Gastrocnemius medialis (tissue), 4 donors: ENCODE results near the gene TNFSF13.

Experiments used
- POLR2A ChIP-seq, 2 donors: fragments of 450-650 bp; IDR thresholded peaks; one replicate each; pipeline ENCODE4 v1.6.1; 2017; ENCODE audit warnings: antibody characterized with exemption in 2 of 2, mild to moderate bottlenecking in 2 of 2, moderate library complexity in 2 of 2
- TF ChIP-seq, protein P1 (sequence below), 5 experiments: fragments of 450-650 bp in 3 of 5; fragments of 200-600 bp in 2 of 5; sonication (generic) in 2 of 5; IDR thresholded peaks in 4 of 5; conservative IDR thresholded peaks in 1 of 5; 1 replicate in 4 of 5; 2 replicates in 1 of 5; pipeline ENCODE4 v1.5.1; 2016 to 2019; ENCODE audit warnings: antibody characterized with exemption in 5 of 5, mild to moderate bottlenecking in 3 of 5, moderate library complexity in 3 of 5

DNA sequence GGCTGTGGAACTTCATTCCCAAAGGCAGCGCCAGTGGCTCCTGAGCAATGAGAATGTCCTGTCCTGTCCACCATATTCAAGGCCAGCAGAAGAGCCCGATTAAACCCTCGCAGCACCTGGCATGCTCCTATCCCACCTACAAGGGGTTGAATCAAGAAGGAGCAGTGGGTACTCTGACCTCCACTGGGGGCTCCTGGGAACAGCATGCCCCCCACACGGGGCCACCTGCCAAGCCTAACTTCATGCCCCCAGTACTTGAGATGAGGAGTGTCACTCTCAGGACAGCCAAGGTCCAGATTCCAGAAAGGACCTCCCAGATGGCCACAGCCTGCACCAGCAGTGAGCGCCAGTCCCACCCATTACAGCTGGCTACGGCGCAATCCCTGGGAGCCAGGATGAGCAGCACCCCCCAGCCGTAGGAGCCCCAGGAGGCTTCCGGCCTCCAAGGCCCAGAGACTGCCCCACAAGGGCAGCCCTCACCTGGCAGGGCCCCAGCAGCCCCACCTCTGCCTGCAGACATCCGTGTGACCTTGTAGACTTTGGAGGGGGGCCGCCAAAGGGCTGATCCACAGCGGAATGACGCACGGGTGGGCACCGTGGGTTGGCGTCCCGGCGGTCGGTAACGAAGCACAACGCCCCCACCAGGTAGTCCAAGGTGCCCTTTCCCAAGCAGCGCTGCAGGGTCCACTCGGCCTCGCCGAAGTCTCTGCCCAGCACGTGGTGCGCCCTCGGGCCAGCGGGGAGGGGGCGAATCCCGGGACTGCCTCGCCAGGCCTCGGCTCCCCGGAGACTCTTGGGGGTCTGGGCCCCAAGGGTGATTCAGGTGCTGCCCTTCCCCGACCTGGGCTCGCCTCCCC lies 24.1 kb downstream of the TNFSF13 start:
- TF ChIP-seq, protein P1, sequence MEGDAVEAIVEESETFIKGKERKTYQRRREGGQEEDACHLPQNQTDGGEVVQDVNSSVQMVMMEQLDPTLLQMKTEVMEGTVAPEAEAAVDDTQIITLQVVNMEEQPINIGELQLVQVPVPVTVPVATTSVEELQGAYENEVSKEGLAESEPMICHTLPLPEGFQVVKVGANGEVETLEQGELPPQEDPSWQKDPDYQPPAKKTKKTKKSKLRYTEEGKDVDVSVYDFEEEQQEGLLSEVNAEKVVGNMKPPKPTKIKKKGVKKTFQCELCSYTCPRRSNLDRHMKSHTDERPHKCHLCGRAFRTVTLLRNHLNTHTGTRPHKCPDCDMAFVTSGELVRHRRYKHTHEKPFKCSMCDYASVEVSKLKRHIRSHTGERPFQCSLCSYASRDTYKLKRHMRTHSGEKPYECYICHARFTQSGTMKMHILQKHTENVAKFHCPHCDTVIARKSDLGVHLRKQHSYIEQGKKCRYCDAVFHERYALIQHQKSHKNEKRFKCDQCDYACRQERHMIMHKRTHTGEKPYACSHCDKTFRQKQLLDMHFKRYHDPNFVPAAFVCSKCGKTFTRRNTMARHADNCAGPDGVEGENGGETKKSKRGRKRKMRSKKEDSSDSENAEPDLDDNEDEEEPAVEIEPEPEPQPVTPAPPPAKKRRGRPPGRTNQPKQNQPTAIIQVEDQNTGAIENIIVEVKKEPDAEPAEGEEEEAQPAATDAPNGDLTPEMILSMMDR (IDR thresholded peaks at IDR 0.05 in 4 of 5, conservative IDR thresholded peaks at IDR 0.05 in 1 of 5), result no peak
- no peak for TF ChIP-seq POLR2A (IDR thresholded peaks at IDR 0.05)
